SK-N-SH (cell line): ENCODE data around the gene DDX41.

Experiments
- ELF1 ChIP-seq: IDR thresholded peaks from 2 replicates; pipeline ENCODE4 v1.4.0; 2012
- MXI1 ChIP-seq: IDR thresholded peaks from 2 replicates; pipeline ENCODE4 v1.6.1; 2012; ENCODE audit warnings: mild to moderate bottlenecking, low read depth, low read length, improper control_type of control experiment
- RAD21 ChIP-seq: IDR thresholded peaks from 2 replicates; pipeline ENCODE4 v1.6.1; 2012; ENCODE audit warnings: mild to moderate bottlenecking, low read length
- RFX5 ChIP-seq: IDR thresholded peaks from 2 replicates; pipeline ENCODE4 v1.6.1; 2012; ENCODE audit warnings: mild to moderate bottlenecking, improper control_type of control experiment, low read length
- RXRA ChIP-seq: IDR thresholded peaks from 2 replicates; pipeline ENCODE4 v1.4.0; 2012; ENCODE audit warnings: low read depth, mild to moderate bottlenecking, borderline replicate concordance
- TF ChIP-seq, protein P1 (sequence below): fragments of 200-600 bp; sonication (generic); IDR thresholded peaks from 2 replicates; pipeline ENCODE4 v1.6.1; 2017; ENCODE audit warnings: antibody characterized with exemption, mild to moderate bottlenecking, moderate library complexity

GRCh38 chr5:177555665-177556064 lies 38.9 kb upstream of the DDX41 start:
- TF ChIP-seq RAD21, result no peak
- no peak for TF ChIP-seq RXRA
- TF ChIP-seq, protein P1, sequence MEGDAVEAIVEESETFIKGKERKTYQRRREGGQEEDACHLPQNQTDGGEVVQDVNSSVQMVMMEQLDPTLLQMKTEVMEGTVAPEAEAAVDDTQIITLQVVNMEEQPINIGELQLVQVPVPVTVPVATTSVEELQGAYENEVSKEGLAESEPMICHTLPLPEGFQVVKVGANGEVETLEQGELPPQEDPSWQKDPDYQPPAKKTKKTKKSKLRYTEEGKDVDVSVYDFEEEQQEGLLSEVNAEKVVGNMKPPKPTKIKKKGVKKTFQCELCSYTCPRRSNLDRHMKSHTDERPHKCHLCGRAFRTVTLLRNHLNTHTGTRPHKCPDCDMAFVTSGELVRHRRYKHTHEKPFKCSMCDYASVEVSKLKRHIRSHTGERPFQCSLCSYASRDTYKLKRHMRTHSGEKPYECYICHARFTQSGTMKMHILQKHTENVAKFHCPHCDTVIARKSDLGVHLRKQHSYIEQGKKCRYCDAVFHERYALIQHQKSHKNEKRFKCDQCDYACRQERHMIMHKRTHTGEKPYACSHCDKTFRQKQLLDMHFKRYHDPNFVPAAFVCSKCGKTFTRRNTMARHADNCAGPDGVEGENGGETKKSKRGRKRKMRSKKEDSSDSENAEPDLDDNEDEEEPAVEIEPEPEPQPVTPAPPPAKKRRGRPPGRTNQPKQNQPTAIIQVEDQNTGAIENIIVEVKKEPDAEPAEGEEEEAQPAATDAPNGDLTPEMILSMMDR, result no peak
- no peak for TF ChIP-seq ELF1
- no peak for TF ChIP-seq RFX5
- no peak for TF ChIP-seq MXI1
